GM18870 (cell line): ENCODE measurements around the gene MPST.

Experiments
- ATAC-seq: cut with Tn5 transposase; IDR thresholded peaks from one replicate; pipeline ENCODE4 v1.9.1; 2021; ENCODE audit warnings: moderate library complexity; ENCODE audit not compliant: unreplicated experiment

MPST gene

DNA sequence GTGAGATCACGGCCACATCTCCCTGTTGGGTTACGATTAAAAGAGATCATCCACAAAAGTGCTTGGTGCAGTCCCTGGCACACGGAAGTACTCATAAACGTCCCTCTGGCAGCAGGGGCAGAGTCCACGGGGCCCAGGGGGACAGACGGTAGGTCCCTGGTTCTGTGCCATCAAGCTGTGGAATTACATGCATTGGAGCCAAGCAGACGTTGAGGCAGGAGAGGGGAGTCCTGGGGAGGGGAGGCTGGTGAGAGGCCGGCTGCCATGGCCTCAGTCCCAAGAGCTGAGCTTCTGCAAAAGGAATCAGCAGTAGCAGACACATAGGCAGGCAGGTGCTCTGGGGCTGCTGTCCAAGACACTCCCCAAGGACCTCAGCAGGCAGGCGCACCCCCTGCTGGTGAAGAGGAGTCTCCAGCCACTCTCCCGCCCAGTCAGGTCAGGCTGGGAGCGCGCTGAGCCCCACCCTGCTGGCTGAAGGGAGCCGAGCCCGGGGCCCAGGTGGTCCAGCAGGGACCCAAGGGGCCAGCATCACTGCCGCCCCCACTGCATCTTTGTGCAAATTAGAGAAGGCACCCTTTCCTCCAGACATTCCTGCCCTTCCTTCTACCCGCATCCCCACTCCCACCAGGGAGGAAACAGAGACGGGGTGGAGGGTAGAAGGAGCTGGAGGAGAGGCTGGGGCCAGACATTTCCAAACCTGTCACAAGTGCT, 24.4 kb downstream of the MPST start:
- ATAC-seq = no peak

DNA sequence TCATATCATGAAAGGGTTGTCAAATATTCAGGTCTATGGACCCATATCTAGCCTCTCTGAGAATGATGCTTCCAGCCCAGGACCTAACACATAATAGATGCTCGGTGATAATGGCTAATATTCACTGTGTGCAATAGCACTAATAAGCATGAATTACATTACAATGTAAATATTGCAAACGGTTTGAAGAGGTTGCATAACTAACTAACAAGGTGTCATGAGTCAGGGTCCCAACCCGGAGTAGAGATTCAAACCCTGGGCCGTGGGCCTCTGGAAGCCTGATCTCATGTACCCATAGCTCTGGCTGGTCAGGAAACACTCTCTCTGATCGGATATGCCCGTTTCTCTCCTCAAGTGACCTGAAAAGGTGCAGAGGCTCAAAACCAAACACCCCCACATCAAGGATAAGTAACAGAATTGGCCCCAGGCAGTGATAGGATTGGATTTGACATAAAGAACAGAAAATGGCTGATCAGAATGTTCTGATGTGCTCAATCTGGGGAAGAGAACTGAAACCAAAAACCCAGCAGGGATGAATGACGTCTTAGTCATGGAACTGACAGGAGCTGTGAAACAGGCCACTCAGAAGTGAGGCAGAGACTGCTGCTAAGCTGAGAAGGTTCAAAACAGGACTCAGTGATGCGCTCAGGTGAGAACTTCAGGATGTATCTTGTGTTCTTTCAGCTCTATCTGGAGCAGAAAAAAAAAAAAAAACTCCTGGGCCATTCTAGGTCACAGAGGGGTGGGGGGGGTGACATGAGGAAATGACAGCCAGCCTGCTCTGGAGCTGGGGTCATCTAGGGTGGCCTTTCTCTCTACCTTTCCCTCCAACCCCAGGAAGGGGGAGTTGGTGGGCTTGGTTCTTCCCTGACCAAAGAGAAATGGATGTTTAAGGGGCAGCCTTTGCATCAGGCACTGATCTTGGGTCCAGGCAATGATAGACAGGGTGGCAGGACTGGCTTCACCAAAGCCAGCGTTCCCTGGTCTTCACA, 25.4 kb downstream of the MPST start:
- ATAC-seq = no peak

DNA sequence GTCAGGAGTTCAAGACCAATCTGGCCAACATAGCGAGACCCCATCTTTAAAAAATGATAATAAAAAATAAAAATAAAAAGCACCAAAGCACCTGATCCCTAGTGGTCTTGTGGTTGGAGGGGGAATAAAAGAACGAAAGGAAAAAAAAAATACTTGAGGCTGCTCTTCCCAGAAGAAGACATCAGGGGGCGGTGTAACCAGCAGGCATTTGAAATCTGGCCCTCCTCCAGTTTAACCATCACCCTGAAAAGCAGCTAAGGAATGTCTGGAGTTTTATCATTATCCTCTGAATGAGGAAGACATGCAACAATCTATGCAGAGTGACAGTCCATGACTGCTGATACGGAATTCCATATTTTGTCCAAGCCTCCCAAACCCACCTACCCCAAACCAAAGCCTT, 26.4 kb downstream of the MPST start:
- no peak for ATAC-seq

GRCh38 chr22:37046589-37046988, 27.0 kb downstream of the MPST start:
- no peak for ATAC-seq

DNA sequence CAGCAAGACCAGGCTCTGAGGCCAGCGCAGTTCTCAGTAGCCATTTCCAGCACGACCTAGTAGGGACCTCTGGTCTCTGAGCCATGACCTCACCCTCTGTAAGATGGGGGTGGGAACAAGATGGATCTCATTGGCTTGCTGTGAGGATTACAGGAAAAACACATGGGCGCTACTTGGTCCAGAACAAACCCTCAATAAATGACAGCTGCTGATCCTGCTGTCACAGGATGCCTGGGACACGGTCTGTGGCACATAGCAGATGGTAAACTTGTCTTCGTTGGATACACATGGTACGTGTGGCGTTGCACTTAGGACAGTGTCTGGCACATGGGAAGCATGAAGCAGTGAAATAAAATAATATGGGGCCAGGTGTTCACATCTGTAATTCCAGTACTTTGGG, 27.5 kb downstream of the MPST start:
- no peak for ATAC-seq

DNA sequence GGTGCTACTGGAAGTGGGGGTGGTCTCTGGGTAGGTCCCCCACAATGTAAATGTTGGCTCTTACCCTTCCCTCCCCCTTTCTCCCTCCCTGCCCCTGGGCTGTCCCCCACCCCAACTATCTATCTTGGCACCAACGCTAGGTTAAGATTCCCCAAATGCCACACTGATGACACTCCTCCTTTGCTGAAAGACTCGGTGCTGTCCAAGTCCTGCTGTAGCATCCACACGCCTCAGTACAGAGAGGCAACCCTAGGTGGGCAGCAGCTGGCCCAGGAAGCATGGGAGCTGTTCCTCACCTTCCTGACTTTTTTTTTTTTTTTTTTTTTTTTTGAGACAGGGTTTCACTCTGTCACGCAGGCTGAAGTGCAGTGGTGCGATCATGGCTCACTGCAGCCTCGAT, 28.6 kb downstream of the MPST start:
- no peak for ATAC-seq

- ATAC-seq = no peak
Observed at GRCh38 chr22:37049224-37049623, 29.7 kb downstream of the MPST start.

GRCh38 chr22:37050913-37051312, 31.4 kb downstream of the MPST start:
- ATAC-seq = no peak

GRCh38 chr22:37051391-37052385, 32.1 kb downstream of the MPST start, which contains the start of gene KCTD17:
KCTD17 (plus strand) TSS chr22:37051742; CDS start chr22:37051761, 19 bp downstream.
- no peak for ATAC-seq

- no peak for ATAC-seq
Observed at GRCh38 chr22:37052386-37053309, 33.1 kb downstream of the MPST start.

GRCh38 chr22:37053310-37054055, 33.9 kb downstream of the MPST start:
- no peak for ATAC-seq

GRCh38 chr22:37054056-37054395, 34.5 kb downstream of the MPST start:
- ATAC-seq = no peak

GRCh38 chr22:37054600-37055365, 35.2 kb downstream of the MPST start:
- ATAC-seq = no peak

- no peak for ATAC-seq
Observed at GRCh38 chr22:37056246-37056645, 36.7 kb downstream of the MPST start.

- no peak for ATAC-seq
Observed at GRCh38 chr22:37057226-37057625, 37.7 kb downstream of the MPST start.

GRCh38 chr22:37057796-37058510, 38.4 kb downstream of the MPST start:
- no peak for ATAC-seq

DNA sequence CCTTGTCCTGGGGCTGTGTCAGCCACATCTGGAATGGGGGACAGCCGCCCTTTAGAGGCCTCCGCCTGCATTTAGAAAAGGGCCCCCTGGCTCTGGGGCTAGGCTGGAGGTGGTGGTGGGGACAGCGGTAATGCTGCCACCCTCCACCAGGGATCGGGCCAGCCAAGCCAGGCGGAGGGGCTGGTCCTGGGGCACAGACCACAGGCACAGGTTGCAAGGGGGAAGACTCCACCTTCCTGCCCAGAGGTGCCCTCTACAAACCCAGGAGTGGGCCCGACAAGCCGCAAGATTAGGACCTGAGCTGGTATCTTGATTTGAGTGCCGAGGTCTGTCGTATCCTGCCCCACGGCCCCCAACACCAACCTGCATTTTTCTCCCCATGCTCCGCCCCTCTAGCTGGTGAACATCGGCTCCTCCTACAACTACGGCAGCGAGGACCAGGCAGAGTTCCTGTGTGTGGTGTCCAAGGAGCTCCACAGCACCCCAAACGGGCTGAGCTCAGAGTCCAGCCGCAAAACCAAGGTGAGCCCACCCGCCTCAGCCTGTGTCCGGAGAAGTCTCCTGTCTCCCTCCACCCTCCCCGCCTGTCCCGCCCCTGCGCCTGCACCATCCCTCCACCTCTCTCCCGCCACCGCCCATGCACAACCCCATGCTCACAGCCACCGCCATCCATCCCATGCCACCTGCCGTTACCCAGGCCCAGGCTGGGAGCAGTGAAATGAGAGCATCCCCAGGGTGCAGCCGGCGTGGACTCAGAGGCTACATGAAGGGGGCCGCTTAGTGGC, 39.6 kb downstream of the MPST start:
- no peak for ATAC-seq
